NCI-H1092 treated with DMSO at 0.1 percent for 48 hours (cell line): ENCODE results near the gene WDR91.
"Not testable (repeated sequence)": the region's sequence is repeated elsewhere in the genome, so short reads cannot be mapped to it uniquely, and the experiment has no call there.

ENCODE experiments used
- DNase-seq: peaks from one replicate; lab custom pipeline; 2025; lab: John Stamatoyannopoulos, UW

WDR91 gene

GRCh38 chr7:135178364-135178763 lies 33.0 kb downstream of the WDR91 start:
- no peak for DNase-seq

DNA sequence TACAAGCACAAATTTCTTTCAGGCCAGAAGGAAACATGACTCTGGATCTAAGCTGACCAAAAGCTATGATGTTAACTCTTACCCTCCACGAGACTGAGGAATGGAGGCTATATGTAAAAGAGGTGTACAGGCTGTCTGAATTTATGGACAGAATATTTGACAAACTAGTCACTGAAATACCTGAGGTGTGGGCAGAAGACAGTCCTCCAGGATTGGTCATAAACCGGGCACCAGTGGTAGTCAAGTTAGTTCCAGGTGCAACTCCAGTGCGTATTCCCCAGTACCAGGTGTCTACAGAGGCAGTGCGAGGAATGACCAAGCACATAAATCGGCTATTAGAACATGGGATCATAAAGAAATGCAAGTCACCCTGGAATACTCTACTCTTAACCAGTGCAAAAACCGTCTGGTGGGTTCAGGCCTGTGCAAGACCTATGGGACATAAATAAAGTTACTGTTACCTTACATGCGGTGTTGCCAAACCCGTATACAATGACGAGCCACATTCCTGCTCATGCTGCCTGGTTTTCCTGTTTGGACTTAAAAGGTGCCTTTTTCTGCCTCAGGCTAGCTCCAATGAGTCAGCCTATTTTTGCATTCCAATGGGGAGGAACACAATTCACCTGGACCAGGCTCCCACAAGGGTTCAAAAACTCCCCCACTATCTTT lies 34.2 kb downstream of the WDR91 start:
- DNase-seq: no peak

GRCh38 chr7:135175931-135176330 lies 35.4 kb downstream of the WDR91 start:
- DNase-seq: no peak

- no peak for DNase-seq
Observed at GRCh38 chr7:135174941-135175340, 36.4 kb downstream of the WDR91 start.

GRCh38 chr7:135173916-135174315 lies 37.4 kb downstream of the WDR91 start:
- not testable (repeated sequence) for DNase-seq

- not testable (repeated sequence) for DNase-seq
Observed at GRCh38 chr7:135171581-135172291, 39.6 kb downstream of the WDR91 start.

GRCh38 chr7:135170998-135171481 lies 40.3 kb downstream of the WDR91 start:
- not testable (repeated sequence) for DNase-seq

DNA sequence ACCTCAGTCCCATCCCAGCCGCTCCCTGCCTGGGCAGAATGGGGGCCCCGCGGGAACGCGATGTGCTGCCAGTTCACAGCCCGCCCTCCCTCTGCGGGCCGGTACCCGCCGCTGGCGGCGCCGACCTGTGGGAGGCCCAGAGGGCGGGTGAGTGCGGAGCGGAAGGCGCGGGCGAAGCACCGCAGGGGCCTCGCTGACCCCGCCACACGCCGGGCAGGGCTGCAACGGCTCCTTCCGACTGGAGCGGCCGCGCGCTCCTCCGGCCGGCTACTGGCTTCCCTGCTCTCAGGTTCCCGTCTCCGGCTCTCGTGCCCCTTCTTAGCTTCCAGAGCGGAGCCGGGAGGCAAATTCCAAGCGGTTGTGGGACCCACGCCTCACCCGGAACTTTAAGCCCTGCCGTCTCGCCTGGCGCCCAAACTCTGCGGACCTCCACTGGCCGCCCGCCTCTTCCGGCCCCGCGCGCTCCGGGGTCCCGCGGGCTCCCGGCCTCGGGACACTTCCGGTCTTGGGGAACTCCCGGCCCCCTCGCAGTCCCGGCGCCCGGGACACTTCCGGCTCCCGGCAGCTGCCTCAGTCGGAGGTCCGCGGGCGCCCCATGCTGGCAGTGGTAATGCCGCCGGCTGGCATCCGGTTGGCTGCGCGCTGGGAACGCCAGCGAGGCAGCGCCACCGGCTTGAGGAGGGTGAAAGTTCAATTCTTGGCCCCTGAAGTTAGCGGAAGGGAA lies 40.9 kb downstream of the WDR91 start, which contains the start of gene CYREN:
Gene CYREN, minus strand, starts transcription at position 434 of the 724 bp plus-strand sequence. CDS start 1,785 bp downstream, outside the sequence.
- DNase-seq: peak; percentile 95

DNA sequence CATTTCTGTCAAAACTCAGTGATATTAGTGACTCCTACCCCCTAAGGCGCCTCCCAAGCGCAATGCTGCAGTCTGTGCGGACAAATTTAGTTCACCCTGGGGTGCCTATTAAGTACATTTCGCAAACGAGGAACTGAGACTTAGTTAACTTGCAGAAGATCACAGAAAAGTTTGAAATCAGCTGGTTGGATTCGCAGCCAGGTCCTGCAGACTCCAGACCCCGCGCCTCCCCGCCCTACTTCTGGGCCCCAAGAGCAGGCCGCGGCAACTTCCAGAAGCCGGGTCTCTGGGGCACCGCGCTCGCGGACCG lies 41.4 kb downstream of the WDR91 start:
- no peak for DNase-seq

- DNase-seq: no peak
Observed at GRCh38 chr7:135169141-135169963, 42.0 kb downstream of the WDR91 start.

DNA sequence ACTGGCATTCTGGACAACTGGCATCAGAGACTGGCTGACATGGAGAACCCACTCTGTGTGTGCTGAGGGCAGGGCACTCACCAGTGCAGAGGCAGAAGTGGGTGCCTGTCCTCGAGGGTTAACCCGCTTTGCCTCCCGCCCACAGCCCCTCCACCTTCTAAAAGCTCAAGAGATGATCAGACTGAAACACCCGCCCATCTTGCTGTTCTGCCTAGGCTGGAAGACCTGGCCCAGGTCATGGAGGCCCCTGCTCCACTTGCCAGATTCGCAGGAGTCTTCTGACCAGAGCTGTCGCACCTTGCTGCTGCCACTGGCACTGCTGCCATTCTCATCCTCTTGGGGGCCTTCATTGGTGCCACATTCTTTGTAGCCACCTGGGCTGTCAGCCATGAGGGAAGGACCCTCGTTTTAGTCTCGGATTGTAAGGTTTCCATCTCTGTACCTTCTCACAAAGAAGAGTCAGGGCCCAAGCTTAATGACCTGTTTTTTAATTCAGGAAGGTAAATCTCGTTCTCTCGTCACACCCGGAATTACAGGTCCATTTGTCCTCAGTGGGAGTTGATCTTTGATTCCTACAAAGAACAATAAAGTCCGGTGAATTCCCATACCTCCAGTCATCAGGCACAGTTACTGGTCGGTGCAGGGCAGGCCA lies 42.7 kb downstream of the WDR91 start:
- no peak for DNase-seq

- no peak for DNase-seq
Observed at GRCh38 chr7:135168001-135168400, 43.3 kb downstream of the WDR91 start.

- no peak for DNase-seq
Observed at GRCh38 chr7:135167365-135167917, 43.9 kb downstream of the WDR91 start.

GRCh38 chr7:135166338-135166990 lies 44.9 kb downstream of the WDR91 start:
- DNase-seq: no peak

GRCh38 chr7:135165862-135166261 lies 45.5 kb downstream of the WDR91 start:
- DNase-seq: no peak

DNA sequence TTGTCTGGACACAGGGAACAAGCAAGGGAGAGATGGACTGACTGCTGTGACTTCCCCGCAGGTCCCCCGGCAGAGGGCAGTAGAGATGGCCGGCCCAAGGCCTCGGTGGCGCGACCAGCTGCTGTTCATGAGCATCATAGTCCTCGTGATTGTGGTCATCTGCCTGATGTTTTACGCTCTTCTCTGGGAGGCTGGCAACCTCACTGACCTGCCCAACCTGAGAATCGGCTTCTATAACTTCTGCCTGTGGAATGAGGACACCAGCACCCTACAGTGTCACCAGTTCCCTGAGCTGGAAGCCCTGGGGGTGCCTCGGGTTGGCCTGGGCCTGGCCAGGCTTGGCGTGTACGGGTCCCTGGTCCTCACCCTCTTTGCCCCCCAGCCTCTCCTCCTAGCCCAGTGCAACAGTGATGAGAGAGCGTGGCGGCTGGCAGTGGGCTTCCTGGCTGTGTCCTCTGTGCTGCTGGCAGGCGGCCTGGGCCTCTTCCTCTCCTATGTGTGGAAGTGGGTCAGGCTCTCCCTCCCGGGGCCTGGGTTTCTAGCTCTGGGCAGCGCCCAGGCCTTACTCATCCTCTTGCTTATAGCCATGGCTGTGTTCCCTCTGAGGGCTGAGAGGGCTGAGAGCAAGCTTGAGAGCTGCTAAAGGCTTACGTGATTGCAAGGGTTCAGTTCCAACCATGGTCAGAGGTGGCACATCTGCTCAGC lies 46.8 kb downstream of the WDR91 start:
- no peak for DNase-seq

GRCh38 chr7:135162382-135163001 lies 48.8 kb downstream of the WDR91 start:
- no peak for DNase-seq

GRCh38 chr7:135161669-135162068 lies 49.7 kb downstream of the WDR91 start:
- DNase-seq: no peak

- no peak for DNase-seq
Observed at GRCh38 chr7:135160858-135161653, 50.3 kb downstream of the WDR91 start.
